ENCODE measurements around the gene MAP3K20.
"Not testable (repeated sequence)": the region's sequence is repeated elsewhere in the genome, so short reads cannot be mapped to it uniquely, and the experiment has no call there.

The MAP3K20 gene

DNA sequence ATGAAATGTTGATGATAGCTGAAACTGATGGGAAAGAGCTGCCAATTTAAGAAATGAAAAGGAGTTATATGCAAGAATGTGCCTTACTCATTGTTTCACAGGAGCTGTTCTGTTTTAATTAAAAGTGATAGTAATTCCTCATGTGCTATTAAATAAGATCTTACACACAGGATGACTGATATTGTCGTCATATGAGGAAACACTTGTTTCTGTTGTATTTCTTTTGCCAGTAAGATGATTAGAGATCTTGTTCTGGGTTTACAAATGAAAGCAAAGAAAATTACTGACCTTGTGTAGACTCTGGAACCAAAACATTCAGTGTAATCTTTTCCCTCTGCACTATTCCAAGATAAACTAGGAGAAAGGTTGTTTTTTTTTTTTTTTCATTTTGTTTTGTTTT, 123.6 kb downstream of the MAP3K20 start:
- DNase-seq (ENCODE audit: low read depth in 2 of 2), result no peak

DNA sequence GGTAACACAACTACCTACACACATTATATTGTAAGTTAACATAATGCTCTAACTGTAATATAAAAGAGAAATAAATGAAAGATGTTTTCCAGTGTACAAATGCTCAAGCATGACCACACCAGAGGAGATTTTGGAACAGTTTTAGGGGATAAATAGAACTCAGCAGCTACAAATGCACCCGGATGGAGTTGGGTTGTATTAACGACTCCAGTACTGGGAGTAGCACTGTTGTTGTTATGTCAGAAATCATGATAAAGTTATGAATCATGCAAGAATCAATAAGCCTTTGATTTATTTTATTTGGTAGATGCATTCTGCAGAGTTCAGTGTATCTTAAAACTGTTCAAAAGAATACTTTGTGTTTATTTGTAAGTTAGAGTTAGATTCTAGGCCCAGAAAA, 126.9 kb downstream of the MAP3K20 start:
- DNase-seq (ENCODE audit: low read depth in 2 of 2), result no peak

DNA sequence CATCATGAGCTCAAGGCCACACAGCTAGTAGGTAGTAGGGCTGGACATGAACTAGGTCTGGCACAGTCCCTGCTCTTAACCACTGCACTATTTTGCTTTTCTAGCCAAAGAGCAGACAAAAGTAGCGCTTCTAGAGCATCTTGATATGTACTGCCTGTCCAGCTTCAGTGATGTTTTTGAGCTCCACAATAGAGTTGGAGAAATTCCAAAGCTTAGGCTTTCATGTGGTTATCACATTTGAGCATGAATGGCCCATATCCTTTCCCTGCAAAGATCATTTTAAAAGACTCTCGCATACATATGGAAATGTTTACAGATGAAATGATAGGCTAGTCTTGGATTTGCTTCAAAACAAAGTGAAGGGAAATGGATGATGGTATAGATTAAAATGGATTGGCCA, 128.7 kb downstream of the MAP3K20 start:
- DNase-seq (ENCODE audit: low read depth in 2 of 2), result no peak

DNA sequence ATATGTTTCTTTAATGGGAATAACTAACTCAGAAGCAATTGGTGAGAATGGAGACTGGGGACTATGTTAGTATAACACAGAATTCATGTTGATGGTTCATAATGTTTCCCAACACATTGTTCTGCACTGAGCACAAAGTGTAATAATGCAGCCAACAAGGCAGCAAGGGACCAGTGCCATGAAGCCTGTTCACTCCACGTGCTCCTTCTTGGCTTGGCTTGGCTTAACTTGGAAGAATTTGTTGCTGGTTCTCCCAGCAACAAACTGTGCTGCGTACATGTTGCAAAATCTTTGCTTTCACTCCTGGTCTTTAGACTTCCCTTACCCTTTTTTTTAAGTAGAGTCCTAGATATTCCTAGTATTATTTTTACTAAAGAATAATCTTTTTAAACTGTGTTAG, 129.7 kb downstream of the MAP3K20 start:
- no peak for DNase-seq (ENCODE audit: low read depth in 2 of 2)

DNA sequence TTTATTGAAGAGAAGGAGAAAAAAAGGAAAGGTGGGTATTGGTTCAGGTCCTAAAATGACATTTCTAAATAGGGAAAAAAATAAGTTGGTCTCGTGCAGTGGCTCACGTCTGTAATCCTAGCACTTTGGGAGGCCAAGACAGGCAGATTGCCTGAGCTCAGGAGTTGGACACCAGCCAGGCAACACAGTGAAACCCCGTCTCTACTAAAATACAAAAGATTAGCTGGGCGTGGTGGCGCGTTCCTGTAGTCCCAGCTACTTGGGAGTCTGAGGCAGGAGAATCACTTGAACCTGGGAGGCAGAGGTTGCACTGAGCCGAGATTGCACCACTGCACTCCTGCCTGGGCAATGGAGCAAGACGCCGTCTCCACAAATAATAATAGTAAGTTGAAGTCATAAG, 131.5 kb downstream of the MAP3K20 start:
- DNase-seq (ENCODE audit: low read depth in 2 of 2), result not testable (repeated sequence)

DNA sequence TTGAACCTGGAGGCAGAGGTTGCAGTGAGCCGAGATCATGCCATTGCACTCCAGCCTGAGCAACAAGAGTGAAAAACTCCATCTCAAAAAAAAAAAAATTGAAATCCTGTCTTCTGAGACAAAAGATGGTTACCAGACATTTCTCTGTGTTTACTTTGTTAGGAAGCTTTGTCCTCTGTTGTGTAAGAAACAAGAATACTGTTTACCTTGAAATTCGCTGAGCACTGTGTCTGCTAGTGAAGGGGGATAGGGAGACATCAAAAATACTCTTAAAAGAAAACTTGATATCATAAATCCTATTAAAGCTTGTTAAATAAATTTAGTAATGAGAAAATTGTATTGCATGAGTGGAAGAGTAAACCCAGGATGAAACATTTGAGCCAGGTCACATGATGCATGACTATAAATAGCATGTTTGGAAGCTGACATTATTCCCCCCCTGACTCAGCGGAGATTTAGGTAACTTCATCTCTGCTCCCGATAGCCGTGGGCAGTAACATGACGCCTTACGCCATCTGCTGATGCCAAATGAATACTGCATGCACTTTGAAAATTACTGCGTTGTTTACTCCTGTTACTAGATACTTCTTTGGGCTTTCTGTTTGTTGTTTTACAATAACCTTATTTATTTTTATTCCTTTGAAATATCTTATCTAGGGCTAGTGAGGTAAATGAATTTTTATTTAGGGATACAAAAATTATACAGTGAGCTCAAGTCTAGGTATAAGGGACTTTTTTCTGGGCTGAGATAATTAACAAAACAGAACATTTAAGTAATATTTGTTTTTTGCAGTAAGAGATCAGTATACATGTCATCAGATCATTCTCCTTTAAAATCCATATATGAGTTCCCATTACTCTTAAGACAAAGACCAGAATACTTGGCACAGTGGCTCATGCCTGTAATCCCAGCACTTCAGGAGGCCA, 134.9 kb downstream of the MAP3K20 start:
- peak; percentile 13 to 17 for DNase-seq (ENCODE audit: low read depth in 2 of 2)

DNA sequence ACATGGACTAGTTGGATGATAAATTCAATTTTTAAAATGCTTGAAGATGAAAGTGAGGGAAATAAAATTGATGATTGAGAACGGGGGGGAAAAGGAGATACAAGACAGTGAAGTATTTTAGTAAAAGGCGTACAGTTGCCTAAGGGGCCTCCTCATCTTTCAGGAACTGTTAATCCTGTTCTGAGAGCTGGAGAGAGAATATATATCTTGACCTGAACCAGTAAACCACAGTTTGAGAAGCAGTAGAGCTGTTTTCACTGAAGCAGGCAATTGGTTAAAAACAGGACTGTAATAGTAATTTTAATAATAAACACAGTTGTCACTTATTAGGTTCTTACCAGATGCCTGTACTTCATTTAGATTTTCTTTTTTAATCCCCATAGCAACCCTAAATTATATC, 137.5 kb downstream of the MAP3K20 start:
- DNase-seq (ENCODE audit: low read depth in 2 of 2), result no peak

DNA sequence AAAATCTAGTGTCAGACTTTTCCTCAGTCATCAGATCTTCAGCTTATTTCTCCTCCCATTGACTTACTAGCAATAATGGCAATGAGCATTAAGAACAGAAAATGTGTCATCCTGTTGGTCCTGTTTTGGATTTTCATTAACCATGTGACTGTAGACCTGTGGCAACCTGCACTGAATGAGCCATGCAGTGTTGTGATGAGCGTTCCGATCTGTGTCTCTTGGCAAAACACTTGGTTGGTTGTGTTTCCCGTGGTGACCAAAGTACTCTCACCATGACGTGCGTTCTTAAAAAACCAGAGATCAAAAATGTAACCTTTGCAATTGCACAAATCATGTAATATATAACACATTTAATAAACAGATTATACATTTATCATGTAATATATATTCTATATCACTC, 138.6 kb downstream of the MAP3K20 start:
- no peak for DNase-seq (ENCODE audit: low read depth in 2 of 2)

DNA sequence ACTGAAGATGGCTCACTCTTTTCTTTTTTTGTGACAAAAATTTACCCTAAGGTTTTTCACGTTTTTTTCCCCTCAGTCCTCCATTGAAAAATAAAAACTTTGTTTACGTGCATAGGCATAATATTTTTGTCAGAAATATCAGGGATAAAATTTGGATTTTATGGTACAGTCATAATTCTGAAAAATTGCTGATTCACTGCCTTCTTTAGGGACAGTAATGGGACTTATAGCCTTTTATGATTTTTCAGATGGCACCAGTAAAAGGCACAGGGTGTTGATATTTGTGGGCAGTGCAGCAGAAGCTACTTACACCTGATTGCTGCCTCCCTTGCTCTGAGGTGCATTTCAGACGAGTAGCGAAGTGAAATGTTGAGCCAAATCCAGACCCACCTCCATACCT, 139.7 kb downstream of the MAP3K20 start:
- DNase-seq (ENCODE audit: low read depth in 2 of 2), result no peak

DNA sequence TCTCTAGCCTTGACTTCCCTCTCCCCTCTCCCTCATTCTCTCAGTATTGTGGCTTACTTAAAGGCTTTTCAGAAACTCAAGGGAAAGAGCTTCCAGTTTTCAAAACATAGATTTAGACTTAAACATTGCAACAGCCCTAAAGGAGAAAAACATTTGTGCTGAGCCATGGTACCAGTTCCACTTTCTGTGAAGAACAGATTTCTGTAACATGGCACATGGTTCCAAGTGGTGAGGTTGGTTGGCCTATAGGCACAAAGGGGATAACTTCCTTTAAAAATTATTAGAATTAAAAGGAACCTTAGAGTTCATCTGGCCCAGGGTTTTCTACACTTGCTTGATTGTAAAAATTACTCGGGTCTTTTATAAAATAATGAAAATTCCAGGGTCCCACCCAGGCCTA, 140.4 kb downstream of the MAP3K20 start:
- DNase-seq (ENCODE audit: low read depth in 2 of 2), result no peak

DNA sequence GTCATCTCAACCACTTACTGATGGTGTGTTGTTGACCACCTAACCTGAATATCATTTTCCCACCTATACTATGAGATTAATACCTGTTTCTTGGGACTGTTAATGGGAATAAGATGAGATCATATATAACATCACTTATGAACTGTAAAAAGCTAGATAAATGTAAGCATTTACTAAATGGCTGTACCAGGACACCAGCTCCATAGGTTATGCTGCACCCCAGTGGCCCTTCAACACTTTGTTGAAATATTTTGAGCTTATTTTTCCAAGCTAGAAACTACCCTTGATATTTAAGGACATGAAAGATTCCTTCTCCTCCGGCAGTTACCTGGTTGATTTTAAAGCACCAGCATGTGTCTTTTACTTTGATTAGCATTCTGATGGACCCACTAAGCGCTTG, 141.0 kb downstream of the MAP3K20 start:
- no peak for DNase-seq (ENCODE audit: low read depth in 2 of 2)

DNA sequence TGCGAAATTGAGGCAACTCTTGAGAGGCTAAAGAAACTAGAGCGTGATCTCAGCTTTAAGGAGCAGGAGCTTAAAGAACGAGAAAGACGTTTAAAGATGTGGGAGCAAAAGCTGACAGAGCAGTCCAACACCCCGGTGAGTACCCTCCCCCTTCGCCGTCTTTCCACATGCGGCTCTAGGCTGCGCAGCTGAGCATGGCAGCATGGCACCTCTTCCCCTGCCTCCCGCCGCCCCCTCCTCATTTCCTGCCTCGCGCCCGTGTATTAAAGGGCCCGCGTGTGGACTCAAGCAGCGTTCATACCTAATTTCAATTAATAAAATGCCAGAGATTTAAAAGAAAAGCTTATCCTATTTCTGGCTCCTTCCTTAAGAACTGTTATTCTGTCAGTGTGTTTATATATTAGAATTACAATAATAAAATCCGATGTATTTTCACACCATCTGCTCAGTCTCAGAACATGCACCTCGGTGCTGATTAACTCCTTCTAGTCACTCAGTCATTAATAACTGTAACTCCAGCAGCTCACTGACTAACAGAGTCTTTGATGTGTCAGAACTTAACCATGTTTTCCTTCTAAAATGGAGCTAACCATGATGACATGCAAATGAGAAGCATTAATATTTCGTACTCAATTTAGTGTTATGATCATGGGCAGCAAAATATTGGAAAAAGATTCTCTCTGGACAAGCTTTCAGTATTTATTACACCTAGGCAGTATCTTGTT, 141.6 kb downstream of the MAP3K20 start:
- no peak for DNase-seq (ENCODE audit: low read depth in 2 of 2)

DNA sequence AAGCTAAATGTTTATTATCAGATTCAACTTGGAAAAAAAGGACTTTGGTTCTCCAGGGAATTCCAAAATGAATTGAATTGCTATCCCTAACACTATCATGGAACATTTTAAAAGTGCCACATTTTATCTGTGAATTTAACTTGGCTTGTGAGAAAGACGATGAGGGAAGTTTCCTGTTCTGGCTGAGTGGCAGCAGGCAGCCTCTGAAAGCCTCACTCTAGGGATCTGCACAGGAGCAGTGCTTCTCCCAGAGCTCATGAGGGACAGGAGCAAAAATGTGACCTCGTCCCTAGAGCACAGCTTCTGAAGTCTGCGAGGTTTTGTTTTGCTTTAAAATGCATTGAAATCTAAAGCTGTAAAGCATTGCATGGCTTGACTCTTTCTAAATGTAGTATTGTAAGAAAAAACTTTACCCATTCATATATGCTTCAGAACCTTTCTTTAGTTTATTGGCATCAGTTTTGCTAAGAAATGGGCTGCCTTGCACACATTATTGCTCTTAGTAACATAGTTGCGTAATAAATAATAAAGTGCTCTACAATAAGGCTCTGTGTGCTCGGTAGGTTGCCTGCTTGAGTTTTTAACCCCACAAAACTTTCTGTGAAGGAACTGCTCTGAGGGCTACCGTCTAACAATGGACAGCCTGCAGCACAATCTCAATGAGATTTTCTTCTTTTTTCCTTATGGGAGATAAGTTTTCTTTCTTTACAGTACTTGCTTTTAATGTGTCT, 142.8 kb downstream of the MAP3K20 start:
- DNase-seq (ENCODE audit: low read depth in 2 of 2), result no peak

DNA sequence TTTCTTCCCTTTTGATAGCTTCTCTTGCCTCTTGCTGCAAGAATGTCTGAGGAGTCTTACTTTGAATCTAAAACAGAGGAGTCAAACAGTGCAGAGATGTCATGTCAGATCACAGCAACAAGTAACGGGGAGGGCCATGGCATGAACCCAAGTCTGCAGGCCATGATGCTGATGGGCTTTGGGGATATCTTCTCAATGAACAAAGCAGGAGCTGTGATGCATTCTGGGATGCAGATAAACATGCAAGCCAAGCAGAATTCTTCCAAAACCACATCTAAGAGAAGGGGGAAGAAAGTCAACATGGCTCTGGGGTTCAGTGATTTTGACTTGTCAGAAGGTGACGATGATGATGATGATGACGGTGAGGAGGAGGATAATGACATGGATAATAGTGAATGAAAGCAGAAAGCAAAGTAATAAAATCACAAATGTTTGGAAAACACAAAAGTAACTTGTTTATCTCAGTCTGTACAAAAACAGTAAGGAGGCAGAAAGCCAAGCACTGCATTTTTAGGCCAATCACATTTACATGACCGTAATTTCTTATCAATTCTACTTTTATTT, 145.6 kb downstream of the MAP3K20 start:
- DNase-seq (ENCODE audit: low read depth in 2 of 2), result no peak

DNA sequence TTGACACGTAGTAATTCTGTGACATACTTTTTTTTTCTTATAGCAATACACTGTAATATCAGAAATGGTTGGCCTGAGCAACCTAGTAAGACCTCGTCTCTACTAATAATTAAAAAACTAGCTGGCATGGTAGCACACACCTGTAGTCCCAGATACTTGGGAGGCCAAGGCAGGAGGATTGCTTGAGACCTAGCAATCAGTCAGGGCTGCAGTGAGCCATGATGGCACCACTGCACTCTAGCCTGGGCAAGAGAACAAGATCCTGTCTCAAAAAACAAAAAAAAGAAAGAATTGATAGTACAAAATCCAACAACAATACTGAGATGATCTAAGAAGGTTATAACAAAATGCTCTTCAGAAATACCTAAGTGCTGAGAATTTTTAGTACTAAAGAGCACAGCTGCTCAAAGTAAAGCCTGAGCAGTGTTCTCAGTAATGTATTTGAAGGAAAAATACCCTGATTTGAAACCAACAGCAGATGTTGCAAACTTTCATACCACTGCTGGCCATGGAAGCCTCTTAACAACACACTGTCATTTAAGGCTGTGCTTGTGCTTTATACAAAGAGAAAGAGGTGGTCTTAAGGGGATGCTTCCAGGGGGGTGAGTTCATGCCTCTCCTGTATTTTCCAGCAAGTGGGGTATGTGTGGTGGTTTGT, 146.4 kb downstream of the MAP3K20 start:
- DNase-seq (ENCODE audit: low read depth in 2 of 2), result no peak

DNA sequence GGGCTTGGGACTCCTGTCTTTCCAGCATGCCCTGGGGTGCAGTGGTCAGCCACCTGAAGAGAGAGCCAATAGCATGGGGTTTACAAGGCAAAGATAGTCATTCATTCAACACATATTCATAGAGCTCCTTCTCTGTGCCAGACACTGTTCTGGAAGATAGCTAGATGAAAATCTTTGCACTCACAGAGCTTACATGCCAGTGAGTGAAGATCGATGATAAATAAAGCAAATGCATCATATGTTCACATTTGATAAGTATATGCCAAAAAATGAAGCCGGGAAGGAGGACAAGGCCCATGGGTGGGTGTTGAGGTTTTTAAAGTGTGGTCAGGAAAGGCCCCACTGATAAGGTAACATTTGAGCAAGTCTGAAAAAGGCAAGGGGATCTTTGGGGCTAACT, 148.2 kb downstream of the MAP3K20 start:
- DNase-seq (ENCODE audit: low read depth in 2 of 2), result no peak

DNA sequence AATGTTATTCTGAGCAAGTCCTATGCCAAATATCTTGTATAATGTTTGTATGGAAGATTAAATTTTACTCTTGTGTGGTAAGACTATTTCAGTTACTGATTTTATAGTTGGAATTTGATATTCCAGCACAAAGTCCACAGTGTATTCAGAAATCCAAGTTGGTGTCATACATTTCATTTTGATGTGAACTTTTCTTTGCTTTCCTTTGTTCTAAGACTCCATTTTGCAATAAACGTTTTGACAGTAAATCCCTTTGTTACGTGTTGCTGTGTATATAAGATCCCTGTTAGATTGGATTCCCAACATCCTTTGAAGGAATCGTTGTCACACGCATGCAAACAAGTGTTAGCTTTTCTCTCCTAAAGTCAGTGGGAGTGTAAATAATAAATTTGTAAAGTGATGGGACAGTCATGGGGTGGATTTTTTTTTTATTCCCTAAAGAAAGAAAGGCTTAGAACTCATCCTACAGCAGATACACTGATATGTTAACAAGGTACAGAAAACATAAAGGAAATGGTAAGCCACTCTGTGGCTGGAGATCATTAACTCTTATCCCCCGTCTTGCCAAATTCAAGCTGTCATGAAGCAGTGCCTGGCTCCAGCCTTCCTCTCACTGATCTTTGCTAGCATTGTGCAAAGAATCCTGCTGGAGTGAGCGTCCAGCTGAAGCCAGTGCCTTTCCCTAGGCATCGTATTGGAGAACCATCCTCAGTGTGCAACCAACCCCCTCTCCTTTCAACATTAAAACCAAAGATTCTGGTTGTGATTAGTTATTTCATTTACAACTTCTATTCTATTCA, 151.5 kb downstream of the MAP3K20 start:
- no peak for DNase-seq (ENCODE audit: low read depth in 2 of 2)

DNA sequence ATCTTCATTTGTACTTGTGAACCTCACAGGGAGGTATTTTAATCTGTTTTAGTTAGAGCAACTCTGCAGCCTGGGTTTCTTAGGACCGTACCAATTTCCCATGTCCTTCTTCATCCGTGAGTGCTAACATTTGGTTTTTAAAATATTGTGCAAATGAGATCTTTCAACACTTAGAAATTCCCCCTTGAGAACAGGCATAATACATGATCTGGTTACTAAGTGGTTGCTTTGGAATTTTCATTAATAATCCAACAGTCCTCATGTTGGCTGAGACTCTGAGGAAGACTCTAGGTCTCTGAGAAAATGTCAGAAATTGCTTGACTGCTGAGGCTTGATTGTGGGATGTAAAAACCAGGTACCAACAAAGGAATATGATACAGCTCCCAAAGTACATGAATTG, 153.4 kb downstream of the MAP3K20 start:
- DNase-seq (ENCODE audit: low read depth in 2 of 2), result no peak

DNA sequence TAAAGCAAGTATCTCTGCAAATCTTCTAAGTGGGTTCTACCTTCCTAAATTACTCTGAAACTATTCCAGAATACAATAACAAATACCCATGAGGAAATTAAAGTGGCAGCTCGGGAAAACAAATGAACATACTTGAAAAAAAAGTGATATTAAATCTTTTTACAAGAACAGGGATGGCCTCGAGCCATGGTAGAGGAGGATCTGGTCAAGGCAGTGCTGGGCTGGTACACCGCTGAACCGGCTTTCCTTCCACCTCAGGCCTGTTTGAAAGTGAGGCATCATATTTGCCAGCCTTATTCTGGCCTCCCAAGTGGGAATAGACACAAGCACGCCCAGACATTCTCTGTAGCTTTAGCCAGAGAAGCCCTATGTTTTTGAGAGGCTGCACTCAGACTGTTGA, 154.5 kb downstream of the MAP3K20 start:
- DNase-seq (ENCODE audit: low read depth in 2 of 2), result no peak

DNA sequence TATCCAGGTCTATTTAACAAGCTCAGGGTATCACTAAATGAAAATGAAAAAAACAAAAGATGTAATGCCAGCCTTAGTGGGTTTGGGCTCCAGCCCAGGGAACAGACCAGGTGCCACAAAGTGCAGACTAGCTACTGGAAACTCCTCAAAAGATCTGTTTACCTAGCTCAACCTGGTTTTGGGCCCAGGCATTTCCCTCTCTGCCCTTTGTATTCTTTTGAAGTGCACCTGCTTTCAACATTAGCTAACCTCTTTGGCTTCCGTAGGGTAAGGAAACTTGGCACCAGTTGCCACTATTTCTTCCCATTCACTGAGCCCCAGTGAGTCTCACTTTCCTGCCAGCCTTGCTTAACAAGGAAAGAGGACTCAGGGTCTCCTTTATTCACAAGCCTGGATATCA, 155.4 kb downstream of the MAP3K20 start:
- no peak for DNase-seq (ENCODE audit: low read depth in 2 of 2)

DNA sequence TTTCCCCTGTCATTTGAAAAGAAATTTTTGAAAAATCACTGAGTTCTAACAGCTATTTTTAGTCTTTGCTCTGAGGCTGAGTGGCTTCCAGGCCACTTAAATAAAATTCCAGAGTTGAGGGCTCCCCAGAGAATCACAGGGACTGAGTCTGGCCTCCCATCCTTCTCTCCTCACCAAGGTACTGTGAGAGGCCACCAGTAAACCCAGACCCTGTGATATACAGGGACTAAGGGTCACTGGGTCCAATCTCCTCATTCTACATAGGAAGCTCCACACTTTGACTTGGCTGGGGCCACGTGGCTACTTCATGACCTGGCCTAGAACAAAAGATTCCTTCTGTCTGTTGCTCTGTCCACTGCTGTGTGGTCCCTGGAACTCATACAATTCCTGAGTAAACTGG, 155.8 kb downstream of the MAP3K20 start:
- DNase-seq (ENCODE audit: low read depth in 2 of 2), result no peak

Measured in activated CD4-positive, alpha-beta T cell treated with anti-CD3 and anti-CD28 coated beads for 24 hours (primary cell).